Measurements from ENCODE around the gene SERINC1.

SERINC1 gene

DNA sequence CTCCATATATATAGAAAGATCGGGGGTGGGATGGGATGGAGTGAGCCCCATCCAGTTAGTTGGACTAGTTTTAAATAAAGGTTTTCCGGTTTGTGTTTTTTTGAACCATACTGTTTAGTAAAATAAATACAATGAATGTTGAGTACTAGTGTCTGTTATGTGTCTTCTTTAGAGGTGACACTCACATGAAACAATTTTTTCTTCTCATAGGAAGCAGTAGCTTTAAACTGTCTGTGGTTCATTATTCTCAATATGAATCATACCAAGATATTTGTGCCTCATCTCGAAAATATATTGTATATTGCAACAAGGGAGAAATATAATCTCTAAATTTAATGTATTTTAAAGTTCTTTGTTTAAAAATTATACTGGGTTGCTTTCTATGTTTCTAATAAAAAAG is 38.8 kb downstream of the SERINC1 start:
- no peak for ATAC-seq
- no peak for DNase-seq

DNA sequence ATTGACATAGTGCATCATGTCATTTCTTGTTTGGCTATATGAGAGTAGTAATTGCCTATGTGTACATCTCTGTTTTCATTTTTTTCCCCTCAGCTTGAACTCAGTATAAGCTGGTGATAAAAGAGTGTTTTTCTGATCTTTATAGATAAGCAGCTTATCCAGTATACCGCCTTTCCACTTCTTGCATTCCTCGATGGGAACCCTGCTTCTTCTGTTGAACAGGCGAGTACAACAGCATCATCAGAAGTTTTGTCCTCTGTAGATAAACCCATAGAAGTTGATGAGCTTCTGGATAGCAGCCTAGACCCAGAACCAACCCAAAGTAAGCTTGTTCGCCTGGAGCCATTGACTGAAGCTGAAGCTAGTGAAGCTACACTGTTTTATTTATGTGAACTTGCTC is 39.8 kb downstream of the SERINC1 start:
- ATAC-seq (no peak), DNase-seq (no peak)

DNA sequence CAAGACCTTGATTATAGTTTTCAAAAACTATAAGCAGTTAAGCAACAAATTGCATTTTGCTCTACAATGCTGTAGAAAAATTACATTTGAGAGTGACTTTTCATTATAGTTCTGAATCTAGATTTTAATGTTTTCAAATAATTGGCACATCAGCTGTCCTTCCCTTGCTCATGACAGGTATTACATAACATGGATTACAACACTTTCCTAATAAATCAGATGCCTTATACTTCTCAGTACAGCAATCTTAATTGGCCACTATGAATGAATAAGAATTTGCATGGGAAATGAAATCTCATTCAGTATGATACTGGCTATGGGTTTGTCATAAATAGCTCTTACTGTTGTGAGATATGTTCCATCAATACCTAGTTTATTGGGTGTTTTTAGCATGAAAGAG is 42.3 kb downstream of the SERINC1 start:
- no peak for DNase-seq
- ATAC-seq: no peak

DNA sequence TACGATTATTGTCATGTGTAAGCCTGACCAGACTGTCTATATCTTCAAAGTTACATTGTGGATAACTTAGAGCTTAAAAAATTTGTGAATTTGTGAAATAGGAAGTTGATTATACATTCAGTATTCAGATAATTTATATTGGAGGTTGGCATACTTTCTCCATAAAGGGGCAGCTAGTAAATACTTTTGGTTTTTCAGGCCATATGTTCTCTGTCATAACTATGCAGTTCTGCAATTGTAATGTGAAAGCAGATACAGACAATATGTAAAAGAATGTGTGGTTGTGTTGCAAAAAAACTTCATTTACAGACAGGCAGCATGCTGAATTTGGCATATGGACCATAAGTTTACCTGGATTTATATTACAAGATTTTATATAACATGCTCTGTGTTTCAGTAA is 42.8 kb downstream of the SERINC1 start:
- no peak for ATAC-seq
- DNase-seq: no peak

DNA sequence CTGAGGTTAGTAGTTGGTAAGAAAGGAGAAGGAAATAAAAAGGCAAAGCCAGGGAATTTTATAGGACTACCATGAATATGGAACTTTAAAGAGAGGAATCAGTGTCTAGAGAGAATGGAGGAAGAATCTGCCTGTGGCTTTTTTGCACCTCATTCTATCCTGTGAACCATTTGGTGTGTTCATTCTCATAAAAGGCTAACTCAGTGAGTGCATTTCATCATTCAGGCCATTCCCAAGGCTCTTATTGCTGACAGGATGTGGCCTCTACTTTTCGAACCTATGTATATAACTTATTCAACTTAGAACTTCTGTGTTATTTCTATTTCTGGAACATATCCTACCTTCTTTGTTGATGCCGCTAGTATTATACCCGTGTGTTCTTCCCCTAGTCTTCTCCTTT is 45.0 kb downstream of the SERINC1 start:
- ATAC-seq: no peak
- no peak for DNase-seq

DNA sequence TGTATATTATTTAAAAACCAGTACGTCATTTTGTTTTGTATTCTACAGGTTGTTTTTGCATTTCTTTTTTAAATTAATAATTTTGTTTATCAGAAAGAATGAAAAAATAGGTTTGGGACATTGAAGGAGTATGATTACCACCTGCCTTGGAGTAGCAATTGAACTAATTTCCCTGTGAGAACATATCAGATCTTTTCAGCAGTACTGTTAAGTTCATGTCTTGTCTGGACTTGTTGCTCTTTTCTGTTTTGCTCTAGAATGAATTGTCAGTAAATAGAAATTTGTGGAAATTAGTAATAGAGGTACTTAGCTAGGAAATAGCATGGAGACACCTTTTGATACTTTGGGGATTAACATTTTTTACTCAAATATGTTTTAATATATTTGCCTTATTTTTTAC is 47.9 kb downstream of the SERINC1 start:
- DNase-seq (no peak), ATAC-seq (no peak)

DNA sequence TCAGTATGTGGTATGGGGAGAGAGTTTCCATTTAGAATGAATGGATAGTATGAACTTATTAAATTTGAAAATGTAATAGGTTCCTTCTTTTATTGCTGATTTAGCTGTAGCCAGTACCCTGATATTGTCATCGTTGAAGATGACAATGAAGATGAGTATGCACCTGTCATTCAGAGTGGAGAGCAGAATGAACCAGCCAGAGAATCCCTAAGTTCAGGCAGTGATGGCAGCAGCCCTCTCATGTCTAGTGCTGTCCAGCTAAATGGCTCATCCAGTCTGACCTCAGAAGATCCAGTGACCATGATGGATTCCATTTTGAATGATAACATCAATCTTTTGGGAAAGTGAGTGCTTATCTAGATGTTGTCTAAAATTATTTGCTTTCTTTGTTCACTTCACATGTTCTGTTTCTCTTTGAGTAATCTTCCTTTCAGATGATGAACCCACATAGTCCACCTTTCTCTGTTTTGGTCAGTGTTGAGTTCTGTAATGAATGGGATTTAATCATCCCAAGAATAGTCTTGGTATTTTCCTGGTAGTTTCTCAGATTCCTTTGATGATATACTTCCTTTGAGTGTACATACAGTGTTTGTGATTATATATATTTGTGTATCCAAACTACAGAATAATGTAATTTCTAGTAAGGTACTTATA is 48.9 kb downstream of the SERINC1 start:
- DNase-seq (no peak), ATAC-seq (peak; percentile 43)

DNA sequence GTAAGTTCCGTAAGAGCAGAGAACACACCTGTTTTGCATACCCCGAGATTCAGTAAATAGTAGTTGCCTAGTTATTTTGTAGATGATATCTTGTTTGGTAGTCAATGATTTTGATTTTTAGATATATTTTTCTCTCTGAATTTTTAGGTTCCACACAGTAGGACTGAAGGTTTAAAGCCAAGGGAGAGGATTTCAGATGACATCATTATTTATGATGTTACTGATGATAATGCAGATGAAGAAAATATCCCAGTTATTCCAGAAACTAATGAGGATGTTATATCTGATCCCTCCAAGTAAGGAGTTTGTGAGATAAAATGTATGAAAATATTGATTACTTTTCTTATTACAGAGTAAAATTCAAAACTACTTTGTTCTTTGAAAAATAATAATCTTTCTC is 49.6 kb downstream of the SERINC1 start:
- DNase-seq (no peak), ATAC-seq (no peak)

DNA sequence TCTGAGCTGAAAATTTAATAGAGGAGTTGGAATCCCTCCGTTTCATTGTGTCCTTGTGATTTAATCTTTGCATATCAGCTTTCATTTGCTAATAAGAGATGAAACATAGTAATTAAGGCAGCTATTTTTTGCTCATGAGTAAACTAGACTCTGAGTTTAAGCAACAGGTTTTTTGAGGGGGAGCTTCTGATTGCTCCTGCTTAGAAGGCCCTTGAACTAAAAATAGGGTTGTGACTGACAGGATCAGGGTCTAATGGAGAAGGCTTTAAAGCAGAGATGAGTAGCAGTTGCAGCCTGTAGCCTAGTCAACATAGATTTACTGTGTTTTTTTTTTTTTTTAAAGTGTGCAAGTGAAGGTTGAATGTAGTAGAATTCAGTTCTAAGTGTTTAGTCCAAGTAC is 54.8 kb downstream of the SERINC1 start:
- no peak for DNase-seq

DNA sequence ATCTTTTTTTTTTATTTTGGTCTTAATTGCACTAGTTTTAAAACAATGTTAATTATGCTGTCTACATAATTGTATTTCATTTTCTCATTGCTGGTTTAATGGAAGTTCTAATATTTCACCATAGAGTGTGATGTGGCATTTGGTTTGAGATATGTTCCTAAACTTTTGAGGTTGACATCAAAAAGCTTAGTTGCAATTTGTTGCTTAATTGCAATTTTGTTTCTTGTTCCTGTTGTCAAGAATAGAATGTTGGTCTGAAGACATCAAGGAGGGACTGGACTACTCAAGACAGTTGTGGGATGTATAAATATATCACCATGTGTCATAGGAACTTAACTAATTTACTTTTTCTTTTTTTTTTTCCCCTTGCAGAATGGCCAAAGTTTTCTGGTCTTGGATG is 59.6 kb downstream of the SERINC1 start:
- DNase-seq (no peak), ATAC-seq (no peak)

More for the DNA sequence above, 54.8 kb downstream of the SERINC1 start:
- no peak for ATAC-seq

DNA sequence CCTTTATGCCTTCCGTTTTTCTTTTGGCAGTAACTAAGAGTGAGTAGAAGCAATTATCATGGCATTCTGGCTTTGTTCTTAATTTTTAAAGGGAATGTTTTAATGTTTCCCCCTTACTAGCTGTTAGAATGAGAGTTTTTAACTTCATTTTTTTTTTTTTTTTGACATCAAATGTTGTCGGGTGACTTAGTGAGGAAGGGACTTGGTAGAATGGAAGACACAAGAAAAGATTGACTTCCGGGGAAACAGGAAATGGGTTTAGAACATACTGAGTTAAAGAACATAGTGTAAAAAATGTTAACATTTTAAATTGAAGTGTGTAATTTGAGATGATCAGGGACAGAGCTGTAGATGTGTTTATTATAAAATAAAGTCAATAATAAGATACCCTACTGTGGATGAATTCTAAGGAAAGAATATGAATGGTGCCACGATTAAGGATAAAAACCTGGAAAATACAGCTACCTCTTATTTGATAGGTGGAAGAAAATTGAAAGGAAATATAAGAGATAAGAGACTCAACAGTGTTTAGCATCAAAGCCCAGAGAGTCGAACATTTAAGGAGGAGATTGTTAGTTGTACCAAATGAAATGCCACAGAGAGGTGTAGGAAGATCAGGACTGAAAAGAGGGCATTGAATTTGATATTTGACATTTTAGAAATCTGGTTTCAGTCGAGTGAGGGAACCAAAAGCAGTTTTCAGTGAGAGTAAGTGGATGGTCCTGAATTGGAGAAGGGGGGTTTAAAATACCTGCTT is 62.7 kb downstream of the SERINC1 start:
- ATAC-seq (no peak), DNase-seq (no peak)

DNA sequence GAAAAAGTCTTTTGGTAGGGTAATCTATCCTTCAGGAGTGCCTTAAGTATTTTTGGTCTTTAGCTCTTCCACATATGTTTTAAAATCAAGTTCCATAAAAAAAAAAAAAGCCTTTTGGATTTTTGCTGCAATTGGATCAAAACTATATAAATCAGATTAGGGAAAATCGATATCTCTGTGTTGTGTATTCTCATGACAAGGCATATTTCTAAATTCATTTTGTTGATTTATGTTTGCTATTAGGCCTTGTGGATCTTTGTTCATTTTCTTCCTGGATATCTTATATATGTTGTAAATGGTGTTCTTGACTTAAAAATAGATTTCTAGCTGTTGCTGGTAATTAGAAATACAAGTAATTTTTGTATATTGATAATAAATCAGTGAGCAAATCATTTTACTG is 63.4 kb downstream of the SERINC1 start:
- ATAC-seq (no peak), DNase-seq (no peak)

DNA sequence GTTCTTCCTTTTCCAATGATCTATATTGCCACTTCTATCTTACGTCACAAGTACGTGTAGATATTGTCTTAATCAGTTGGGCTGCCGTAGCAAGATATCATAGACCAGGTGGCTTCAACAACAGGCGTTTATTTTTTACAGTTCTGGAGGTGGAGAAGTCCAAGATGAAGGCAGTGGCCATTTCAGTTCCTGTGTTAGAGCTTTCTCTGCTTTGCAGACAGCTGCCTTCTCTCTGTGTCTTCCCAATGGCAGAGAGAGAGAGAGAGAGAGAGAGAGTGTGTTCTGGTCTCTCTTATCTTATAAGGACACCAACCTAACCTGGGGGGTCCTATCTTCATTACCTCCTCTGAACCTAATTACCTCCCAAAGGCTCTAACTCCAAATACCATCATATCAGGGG is 63.9 kb downstream of the SERINC1 start:
- no peak for ATAC-seq
- DNase-seq: no peak

DNA sequence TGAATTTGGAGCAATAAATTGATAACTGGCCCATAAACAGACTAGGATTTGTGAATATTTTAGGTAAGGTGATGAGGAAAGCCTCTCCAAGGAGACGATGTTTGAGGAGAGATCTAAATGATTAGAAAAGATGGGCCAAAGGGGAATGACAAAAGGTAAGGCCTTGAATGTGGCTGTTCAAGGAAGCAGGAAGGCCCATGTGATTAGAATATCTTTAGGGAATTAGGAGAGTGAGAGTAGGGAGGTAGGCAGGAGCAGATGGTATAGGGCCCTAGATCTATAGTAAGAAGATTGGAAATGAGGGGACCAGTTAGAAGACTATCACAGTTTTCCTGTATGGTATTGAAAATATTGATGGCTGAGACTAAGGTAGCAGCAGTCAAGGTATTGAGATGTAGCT is 65.4 kb downstream of the SERINC1 start:
- DNase-seq: no peak
- no peak for ATAC-seq

DNA sequence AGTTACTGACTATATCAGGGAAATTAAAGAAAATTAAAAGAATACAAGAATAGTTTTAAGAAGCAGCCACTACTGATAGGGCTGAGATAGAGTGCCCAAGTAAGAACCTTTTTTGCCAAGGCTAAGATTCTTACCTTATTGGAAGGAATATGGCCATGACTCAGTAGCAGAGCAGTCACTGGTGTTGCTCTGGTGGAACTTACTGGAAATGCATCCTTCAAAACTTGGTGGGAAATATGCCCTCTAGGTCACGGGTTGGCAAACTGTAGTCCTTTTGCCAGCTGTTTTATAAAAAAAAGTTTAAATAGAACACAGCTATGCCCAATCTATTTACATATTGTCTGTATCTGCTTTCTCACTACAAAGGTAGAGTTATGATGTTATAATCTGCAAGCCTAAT is 66.2 kb downstream of the SERINC1 start:
- ATAC-seq: no peak
- DNase-seq: no peak

DNA sequence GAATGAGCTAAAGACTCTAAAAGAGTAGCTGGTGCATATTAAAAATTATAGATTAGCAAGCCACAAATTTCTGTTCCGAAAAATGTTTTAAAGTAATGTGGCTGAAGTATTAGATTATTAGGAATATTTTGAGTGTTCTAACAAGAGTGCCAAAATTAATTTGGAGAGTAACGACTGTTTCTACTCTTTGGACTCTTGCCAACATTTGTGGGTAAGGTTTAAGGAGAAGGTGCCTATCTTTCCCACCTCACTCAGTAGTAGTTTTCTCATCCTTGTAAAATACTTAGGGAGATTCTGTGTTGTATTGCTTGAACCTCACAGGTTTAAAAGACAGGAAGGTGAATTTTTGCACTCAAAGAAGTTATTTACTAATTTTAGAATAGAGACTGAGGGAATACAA is 67.2 kb downstream of the SERINC1 start:
- ATAC-seq (no peak), DNase-seq (no peak)

DNA sequence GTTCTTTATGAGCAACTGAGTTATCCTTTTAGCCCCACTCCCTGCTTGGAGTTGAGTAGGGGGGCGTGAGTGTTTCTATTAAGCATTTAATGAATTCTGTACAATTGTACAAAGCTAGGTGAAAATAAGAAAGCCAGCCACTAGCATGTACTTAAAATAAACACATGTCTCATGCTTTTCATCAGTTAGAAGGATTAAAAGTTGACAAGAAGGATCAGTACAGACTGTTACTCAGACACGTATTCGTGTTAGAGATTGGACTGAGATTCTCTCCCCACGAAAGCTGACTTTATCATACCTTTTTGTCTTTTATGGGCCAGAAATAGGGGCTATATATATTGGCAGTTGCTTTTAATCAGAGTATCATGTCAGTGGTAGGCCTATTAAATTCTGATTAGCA is 70.5 kb downstream of the SERINC1 start:
- no peak for ATAC-seq
- DNase-seq: no peak

DNA sequence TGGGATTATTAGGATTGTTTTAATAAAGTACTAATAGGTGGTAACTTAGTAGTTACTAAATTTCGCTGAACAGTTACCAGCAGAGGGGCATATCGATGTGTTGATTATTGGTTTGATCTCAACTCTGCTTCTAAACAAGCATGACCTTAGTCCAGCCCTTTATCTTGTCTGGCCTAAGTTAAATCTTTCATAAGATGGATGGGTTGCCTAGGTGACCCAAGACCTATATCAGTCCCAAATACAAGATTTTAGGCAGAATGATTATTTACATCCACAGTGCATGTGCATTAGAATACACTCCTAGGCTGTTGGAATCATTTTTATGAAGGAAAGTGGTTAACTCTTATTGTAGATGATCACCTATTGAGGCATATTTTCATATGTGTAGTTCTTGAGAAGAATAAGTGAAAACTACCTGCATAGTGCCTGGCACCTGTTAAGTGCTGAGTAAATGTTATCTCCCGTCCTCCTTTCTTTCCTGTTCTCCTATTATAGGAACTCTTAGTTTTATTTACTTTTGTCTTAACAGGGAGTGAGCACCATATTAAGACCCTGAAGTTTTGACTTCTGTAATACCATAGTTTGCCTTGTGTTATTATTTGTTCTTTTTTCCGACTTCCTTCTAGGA is 71.0 kb downstream of the SERINC1 start:
- no peak for DNase-seq

DNA sequence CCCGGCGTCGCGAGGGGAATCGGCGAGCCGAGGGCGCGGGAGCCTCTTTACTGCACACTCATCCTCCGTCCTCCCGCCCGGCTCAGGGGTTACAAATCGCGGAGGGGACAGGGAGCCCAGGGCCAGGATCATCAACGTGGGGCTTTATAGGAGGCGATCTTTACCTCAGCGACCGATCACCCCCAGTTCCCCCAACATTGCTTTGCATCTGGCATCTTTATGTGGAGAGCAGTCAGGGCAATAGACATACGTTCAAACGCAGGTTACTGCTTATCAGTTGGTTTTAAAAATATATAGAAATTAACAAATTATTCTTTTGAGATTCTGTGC is 71.5 kb downstream of the SERINC1 start:
- no peak for DNase-seq
- no peak for ATAC-seq

More for the DNA sequence above, 71.0 kb downstream of the SERINC1 start:
- no peak for ATAC-seq

DNA sequence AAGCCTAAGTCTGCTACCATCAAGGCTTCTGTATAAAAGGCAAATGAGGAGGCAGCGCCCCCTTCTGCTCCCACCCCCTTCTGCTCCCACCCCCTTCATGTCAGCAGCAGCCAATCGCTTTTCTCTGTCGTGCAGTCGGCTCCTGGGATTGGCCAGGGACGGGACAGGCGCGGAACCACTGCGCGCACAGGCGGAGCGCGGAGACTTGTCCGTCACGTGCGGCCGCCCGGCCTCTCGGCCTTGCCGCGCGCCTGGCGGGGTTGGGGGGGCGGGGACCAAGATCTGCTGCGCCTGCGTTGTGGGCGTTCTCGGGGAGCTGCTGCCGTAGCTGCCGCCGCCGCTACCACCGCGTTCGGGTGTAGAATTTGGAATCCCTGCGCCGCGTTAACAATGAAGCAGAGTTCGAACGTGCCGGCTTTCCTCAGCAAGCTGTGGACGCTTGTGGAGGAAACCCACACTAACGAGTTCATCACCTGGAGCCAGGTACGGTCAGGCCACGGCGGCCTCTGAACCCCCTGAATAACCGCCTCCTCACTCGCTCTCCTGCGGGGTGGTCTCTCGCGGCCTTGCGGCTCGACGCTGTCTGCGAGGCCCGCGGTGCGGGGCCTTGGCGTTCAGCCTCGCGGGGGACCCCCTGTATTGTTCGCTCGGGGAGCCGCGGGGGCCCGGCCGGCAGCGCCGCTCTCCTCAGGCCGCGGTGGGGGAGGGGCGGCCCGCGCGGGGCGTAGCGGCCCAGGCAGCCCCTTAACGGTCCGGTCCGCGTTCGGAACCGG is 72.1 kb downstream of the SERINC1 start, which contains the start of gene HSF2:
TSS of gene HSF2 (plus strand) at position 305 of the 773 bp plus-strand sequence. CDS start at position 391, 86 bp downstream.
- peak; percentile 93 for DNase-seq
- peak; percentile 99 for ATAC-seq

DNA sequence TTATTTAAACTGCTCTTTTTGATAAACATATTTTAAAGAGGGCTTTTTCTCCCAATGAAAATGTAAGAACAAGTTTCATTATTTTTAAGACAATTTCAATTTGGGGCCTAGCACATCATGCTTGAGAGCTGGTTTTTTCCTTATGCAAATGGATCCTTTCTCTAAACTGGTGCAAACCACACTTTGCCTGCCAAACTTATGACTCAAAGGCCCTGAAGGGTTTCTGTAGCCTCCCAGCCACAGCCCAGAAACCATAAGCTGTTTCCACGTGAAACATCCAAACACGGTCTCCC is 72.6 kb downstream of the SERINC1 start:
- ATAC-seq (no peak), DNase-seq (no peak)

DNA sequence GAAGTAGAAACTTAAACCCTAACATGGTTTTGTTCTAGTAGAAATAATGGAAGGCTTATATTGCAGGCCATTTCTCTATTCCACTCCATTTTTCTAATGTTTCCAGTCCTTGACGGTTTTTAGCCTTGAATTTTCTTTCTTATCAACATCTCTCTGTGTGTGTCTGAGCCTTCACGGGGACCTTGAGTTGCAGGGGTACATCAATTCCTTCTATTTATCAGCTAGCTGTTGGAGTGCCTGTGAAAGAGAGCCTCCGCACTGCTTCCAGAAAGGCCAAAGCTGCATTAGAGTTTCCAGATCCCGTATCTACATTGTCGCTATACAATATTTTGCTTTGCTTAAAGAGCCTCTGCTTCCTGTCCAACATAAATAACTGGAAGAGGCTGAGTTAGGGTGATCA is 77.6 kb downstream of the SERINC1 start:
- ATAC-seq: no peak

DNA sequence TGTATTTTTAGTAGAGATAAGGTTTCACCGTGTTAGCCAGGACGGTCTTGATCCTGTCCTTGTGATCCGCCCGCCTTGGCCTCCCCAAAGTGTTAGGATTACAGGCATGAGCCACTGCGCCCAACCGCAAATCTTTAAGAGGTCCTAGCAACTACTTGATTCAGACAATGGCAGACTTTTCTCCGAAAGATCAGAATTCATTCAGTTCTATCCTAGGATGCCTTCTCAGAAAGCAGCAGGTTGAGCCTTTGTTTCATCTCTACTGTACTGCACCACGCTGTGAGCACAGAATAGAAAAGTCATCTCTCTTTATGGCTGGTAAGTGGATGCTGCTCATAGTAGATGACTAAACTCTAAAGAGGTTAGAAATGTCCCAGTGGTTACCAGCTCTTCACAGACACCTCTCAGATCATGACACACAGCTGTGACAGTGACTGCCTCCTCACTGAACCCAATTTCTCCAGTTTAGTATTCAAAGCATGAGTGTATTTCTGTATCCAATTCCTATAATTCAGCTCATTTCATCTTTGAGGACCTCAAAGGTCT is 78.2 kb downstream of the SERINC1 start:
- ATAC-seq: peak; percentile 99

More for the DNA sequence above, 77.6 kb downstream of the SERINC1 start:
- no peak for DNase-seq

More for the DNA sequence above, 78.2 kb downstream of the SERINC1 start:
- DNase-seq: no peak

Data from stimulated activated naive CD8-positive, alpha-beta T cell treated with anti-CD3 and anti-CD28 coated beads, Interleukin-15, Interleukin-2, amounts not matched to agents 100 U/mL and 50 U/mL, for 24 hours (primary cell).